A673 (cell line): ENCODE results near the gene RILP. TPM values are rescaled to one million over a fixed set of nuclear protein-coding genes. Genes with fewer than 3 reads are reported as not detected.
"Not testable (repeated sequence)": the region's sequence is repeated elsewhere in the genome, so short reads cannot be mapped to it uniquely, and the experiment has no call there.

Experiments used
- BruUV-seq: library from RNA; stranded (reverse); fragments of 400-500 nt; replicated peaks from 2 replicates; lab custom pipeline; 2021; lab: Mats Ljungman, UMichigan
- CTCF ChIA-PET: fragments of 300-600 bp; sonication (Branson Sonifier 250); formaldehyde crosslinking; loops from one replicate; lab custom pipeline; 2022; ENCODE audit warnings: antibody characterized with exemption; lab: Charles Lee
- POLR2A ChIA-PET: fragments of 300-600 bp; sonication (Branson Sonifier 250); formaldehyde crosslinking; loops from one replicate; lab custom pipeline; 2022; ENCODE audit warnings: antibody characterized with exemption; ENCODE audit not compliant: low non-redundant PET; lab: Charles Lee
- DNase-seq: peaks from one replicate; pipeline ENCODE4 v3.0.0-alpha.2; 2015; ENCODE audit warnings: low spot score
- H3K27ac ChIP-seq: fragments of 200-600 bp; sonication (generic); 2 replicates; pipeline ENCODE4 v1.5.1; 2016; ENCODE audit warnings: mixed run types, low read depth, mild to moderate bottlenecking, mixed read lengths, antibody characterized with exemption, low read length; ENCODE audit not compliant: poor library complexity, severe bottlenecking
- H3K27me3 ChIP-seq: fragments of 200-600 bp; sonication (generic); replicated peaks from 2 replicates; pipeline ENCODE4 v1.6.1; 2017; ENCODE audit warnings: mixed run types, low read depth, mild to moderate bottlenecking, mixed read lengths, antibody characterized with exemption, low read length; ENCODE audit not compliant: insufficient read depth, poor library complexity
- H3K36me3 ChIP-seq: fragments of 200-600 bp; sonication (generic); 2 replicates; pipeline ENCODE4 v1.6.1; 2016; ENCODE audit warnings: mixed run types, mild to moderate bottlenecking, mixed read lengths, antibody characterized with exemption, low read length; ENCODE audit not compliant: insufficient read depth, poor library complexity, severe bottlenecking
- H3K4me1 ChIP-seq: fragments of 200-600 bp; sonication (generic); 2 replicates; pipeline ENCODE4 v1.6.1; 2017; ENCODE audit warnings: mixed run types, mild to moderate bottlenecking, mixed read lengths, antibody characterized with exemption, low read length; ENCODE audit not compliant: insufficient read depth, poor library complexity, severe bottlenecking
- H3K4me3 ChIP-seq: fragments of 200-600 bp; sonication (generic); 2 replicates; pipeline ENCODE4 v1.5.1; 2016; ENCODE audit warnings: low read depth, mixed run types, mild to moderate bottlenecking, mixed read lengths, low read length; ENCODE audit not compliant: poor library complexity, severe bottlenecking
- H3K9me3 ChIP-seq: fragments of 200-600 bp; sonication (generic); 2 replicates; pipeline ENCODE4 v1.6.1; 2016; ENCODE audit warnings: mixed run types, low read depth, mild to moderate bottlenecking, mixed read lengths, antibody characterized with exemption, low read length; ENCODE audit not compliant: poor library complexity, severe bottlenecking
- CTCF ChIP-seq: fragments of 300-800, 200-600 bp; sonication (generic); conservative IDR thresholded peaks from 2 replicates; pipeline ENCODE4 v1.5.1; 2017; ENCODE audit warnings: low read depth, mild to moderate bottlenecking, antibody characterized with exemption, low read length, moderate library complexity, mixed read lengths
- EZH2 ChIP-seq: fragments of 200-600 bp; sonication (generic); IDR thresholded peaks from 2 replicates; pipeline ENCODE4 v1.6.1; 2017; ENCODE audit warnings: borderline replicate concordance, low read depth, mild to moderate bottlenecking, mixed read lengths, antibody characterized with exemption, low read length; ENCODE audit not compliant: poor library complexity, severe bottlenecking
- intact Hi-C: fragments of 100-400 bp; cut with micrococcal nuclease; formaldehyde crosslinking; loops from one replicate; pipeline ENCODE4 v1.10.0; 2022; ENCODE audit not compliant: unreplicated experiment
- total RNA-seq: library from RNA; stranded (reverse); gene quantifications from 2 replicates; pipeline ENCODE4 v1.2.3, GENCODE V29; 2021

Gene RILP
- total RNA-seq, 1 experiment from 2014 or later = 0.73 TPM

GRCh38 chr17:1653735-1654134, 4.1 kb upstream of the RILP start:
- CTCF ChIA-PET = no interaction called here
- Histone ChIP-seq H3K27ac (no peak overlapping the region), H3K4me1 (peaks cover 6% of the 10 kb centered on the region), H3K4me3 (no peak overlapping the region), H3K9me3 (no peaks in the 10 kb centered on the region), H3K36me3 (peaks cover 85% of the 10 kb centered on the region), H3K27me3 (no peaks in the 10 kb centered on the region)
- DNase-seq = no peak
- POLR2A ChIA-PET = interaction anchor here (0.5 kb wide), 1 partner anchor 13 kb away, joined by 3 read pairs; no protein-coding TSS in a partner anchor
- intact Hi-C loops = no loop called here
- BruUV-seq = no TSS peak
- TF ChIP-seq EZH2 (no peak), CTCF (no peak)

DNA sequence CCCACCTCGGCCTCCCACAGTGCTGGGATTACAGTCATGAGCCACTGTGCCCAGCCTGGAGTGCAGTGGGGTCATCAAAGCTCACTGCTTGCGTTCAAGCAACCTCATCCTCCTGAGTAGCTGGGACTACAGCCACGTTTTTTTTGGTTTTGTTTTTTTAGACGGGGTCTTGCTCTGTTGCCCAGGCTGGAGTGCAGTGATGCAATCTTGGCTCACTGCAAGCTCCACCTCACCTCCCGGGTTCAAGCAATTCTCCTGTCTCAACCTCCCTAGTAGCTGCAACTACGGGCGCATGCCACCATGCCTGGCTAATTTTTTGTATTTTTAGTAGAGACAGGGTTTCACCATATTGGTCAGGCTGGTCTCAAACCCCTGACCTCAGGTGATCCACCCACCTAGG, 3.1 kb upstream of the RILP start:
- BruUV-seq, CTCF ChIA-PET: not testable (repeated sequence)

GRCh38 chr17:1651559-1651844, 1.8 kb upstream of the RILP start:
- CTCF ChIA-PET = interaction anchor here (0.6 kb wide), 1 partner anchor 393 kb away, joined by 4 read pairs; no protein-coding TSS in a partner anchor
- DNase-seq = no peak
- POLR2A ChIA-PET = no interaction called here
- Histone ChIP-seq H3K4me1 (peaks cover 12% of the 10 kb centered on the region), H3K36me3 (peaks cover 63% of the 10 kb centered on the region), H3K4me3 (no peak overlapping the region), H3K9me3 (no peaks in the 10 kb centered on the region), H3K27me3 (no peaks in the 10 kb centered on the region), H3K27ac (no peak overlapping the region)
- BruUV-seq = no TSS peak
- TF ChIP-seq CTCF (no peak), EZH2 (no peak)
- intact Hi-C loops = no loop called here

More for the DNA sequence above, 3.1 kb upstream of the RILP start:
- H3K36me3 ChIP-seq = peaks cover 75% of the 10 kb centered on the region
- H3K4me1 ChIP-seq = peaks cover 12% of the 10 kb centered on the region
- H3K4me3 ChIP-seq, DNase-seq, H3K27me3 ChIP-seq, POLR2A ChIA-PET, H3K9me3 ChIP-seq, intact Hi-C loops, H3K27ac ChIP-seq: not testable (repeated sequence)
